GM19099 (cell line): ENCODE measurements around the gene LAPTM5.

Experiments used
- POLR2A ChIP-seq: IDR thresholded peaks from 3 replicates; pipeline ENCODE4 v1.6.1; 2011; ENCODE audit warnings: low read depth; ENCODE audit not compliant: insufficient read length; ENCODE audit errors: extremely low read depth

LAPTM5 gene

DNA sequence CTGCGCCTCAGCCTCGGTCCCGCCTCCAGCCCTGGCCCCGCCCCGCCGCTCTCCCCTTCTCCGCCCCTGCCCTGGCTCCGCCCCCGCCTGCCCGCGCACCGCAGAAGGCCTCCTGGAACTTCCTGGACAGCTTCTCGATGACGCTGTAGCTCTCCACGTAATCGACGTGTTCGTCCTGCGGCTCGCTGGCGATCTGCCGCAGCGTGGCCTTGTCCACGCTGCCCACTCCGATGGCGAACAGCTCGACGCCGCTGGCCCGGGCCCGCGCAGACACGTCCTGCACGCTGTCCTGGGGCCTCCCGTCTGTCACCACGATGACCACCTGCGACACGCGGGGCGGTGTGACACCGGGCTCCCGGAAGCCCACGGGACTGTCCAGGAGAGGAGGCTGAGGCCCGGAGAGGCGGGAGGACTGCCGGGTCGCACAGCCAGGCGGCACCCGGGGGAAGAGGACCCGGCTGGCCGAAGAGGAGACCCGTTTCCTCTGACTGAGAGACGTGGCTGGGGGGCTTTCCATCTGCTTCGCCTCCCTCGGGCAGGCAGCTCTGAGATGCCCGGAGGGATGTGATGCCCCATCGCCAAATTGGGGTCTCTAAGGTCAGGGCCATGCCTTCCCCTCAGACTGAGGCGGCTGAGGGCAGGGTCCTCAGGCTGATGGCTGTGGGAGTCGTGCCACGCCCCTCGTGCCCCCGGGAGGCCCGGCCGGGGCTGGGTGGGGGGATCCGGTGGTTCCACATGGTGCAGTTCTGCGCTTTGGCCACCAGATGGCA is 38.8 kb downstream of the LAPTM5 start:
- peak; percentile 68 for TF ChIP-seq POLR2A

DNA sequence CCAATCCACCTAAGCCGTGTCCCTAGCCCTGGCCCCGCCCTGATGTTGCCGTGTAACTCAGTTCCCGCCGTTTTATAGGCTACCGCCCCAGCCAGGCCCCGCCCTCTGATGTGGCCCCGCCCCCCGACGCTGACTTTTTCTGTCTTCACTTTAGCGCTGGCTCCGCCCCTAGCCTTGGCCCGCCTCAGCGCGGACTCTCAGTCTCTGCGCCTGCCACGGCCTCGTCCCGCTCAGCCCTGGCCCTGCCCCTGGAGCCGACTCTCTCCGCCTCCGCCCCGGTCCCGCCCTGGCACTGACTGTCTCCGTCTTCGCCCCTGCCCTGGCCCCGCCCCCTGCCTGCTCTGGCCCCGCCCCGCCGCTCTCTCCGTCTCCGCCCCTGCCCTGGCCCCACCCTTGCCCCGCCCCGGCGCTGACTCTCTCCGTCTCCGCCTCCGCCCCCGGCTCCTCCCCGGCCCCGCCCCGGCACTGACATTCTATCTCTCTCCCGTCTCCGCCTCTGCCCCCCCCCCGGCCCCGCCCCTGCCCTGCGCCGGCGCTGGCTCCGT is 39.4 kb downstream of the LAPTM5 start:
- TF ChIP-seq POLR2A: no peak

DNA sequence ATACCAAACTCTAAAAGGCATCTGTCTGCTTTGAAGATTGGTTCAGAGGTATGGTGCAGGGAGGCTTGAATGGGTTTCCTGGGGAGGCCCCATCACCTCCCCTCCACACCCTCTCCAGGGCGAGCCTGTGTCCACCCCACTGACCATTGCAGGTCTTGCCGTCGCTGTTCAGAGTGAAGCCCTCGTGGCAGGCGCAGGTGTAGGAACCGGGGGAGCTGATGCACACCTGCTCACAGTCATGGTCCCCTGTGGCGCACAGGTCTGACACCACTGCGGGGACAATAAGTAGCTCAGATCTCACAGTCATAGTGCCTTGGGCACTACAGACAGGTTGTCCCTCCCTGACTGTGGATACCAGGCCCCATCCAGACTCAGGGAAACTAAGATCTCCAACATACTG is 40.9 kb downstream of the LAPTM5 start:
- TF ChIP-seq POLR2A: no peak

DNA sequence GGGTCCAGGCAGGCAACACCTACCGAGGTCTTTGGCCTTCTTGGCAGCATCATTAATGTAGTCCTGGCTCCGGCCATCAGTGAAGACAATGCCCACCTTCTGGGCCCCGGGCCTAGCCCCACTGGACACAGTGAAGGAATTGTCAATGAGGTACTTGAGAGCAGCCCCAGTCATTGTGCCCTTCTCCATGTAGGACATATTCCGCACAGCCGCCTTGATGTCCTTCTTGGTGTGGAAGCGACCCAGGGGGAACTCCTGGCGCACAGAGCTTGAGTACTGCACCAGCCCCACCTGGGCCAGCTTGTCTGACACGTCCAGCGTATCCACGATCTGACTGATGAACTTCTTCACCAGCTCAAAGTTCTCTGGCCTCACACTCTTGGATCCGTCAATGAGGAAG is 41.7 kb downstream of the LAPTM5 start:
- TF ChIP-seq POLR2A: no peak

DNA sequence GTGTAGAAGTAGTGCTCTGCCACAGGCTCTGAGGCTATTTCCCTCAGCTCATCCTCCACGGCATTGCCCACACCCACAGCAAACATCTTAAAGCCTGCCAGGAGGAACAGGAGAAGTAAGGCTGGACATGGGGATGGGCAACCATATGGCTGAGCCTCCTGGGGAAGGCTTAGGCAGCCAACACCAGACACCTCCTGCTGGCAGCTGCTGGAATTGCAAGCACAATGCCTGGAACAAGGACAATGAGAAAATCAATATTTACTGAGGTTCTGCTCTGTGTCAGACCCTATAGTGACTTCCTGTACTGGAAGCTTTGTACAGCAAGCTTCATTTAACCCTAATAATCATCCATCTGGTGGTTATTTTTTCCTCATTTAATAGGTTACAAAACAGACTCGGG is 42.4 kb downstream of the LAPTM5 start:
- no peak for TF ChIP-seq POLR2A

DNA sequence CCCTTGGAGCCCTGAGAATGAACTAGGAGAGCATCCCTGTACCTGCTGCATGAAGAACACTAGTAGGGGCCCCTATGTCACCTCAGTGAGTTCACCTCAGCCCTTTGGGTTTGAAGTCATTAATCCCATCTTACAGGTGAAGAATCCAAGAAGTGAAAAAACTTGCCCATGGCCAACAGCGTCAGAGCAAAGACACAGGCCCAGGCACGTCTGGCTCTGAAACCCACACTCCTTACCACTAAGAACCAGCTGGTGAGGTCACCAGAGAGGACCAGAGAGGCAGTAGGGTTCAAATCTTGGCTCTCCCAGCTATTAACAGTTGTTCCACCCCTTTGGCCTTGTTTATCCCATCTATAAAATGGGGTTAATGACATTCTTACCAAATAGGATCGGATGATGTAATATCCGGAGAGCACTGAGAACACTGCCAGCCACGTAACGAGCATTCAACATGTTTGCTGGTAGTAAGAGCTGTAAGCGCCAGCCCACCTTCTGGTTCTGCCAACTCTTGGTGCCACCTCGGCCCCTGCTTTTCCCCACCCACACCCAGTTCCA is 43.0 kb downstream of the LAPTM5 start:
- TF ChIP-seq POLR2A: no peak

DNA sequence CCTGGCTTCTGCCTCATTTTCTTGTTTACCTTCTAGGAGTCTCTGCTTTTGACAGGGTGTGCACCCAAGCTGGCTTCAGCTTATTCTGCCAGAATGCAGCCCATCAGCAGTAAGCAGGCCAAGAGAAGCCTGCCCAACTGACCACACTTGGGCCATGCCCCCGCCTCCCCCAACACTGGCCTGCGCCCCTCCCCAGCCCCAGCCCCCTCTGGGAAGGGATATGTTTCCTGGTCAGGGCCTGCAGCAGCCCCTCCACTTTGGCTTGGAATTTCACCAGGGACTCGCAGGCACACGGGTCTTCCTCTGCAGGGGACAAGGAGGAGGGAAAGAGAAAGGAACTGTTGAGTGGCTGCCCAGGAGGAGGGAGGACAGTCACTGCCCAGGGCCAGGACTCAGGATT is 43.5 kb downstream of the LAPTM5 start:
- no peak for TF ChIP-seq POLR2A

DNA sequence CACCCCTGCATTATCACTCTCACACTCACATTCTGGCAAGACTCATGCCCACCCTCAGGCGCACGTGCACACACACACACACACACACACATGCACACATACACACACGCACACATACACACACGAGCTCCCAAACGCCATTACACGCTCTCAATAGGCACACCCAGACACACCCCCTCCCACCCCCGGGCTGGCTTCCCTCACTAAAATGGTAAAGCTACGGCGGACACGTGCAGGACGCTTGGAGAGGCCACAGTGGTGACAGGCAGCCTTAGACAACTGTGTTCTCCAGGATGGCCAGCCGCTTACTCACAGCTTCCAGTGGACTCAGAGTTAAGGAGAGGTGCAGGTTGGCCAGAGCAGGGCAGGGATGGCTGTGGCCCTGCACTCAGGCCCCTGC is 44.3 kb downstream of the LAPTM5 start:
- TF ChIP-seq POLR2A: no peak

DNA sequence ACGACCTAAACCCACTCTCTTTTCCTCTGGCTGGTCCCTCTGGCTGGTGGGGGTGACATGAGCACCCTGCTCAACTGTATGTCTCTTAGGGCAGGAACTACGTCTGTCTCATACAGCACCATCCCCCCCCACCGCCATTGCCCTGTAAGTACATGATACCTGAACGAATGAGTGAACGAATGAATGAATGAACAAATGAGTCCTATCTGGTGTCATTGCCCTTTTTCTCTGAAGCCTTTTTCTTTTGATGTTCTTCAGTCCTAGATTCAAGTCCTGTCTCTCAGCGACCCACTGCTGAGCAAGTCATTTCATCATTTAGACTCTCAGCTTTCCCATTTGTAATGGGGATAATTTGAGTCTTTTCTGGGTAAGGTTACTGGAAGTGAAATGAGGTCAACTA is 45.0 kb downstream of the LAPTM5 start:
- TF ChIP-seq POLR2A: no peak

DNA sequence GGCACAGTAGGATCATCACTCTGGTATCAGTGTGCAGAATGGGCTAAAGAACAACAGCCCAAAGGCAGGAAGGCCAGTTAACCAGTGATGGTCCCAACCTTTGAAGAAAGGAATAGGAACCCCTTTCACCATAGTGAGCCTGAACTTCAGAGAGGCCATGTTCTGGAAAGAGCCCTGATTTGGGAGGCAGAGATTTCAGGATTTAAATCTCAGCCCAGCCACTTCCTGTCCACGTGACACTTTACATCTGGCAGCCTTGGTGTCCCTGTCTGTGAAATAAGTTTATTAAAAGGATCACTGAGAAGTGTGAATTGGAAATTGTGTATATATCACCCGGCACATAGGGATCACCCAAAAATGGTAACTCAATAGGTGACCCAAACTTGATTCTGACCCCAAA is 47.2 kb downstream of the LAPTM5 start:
- TF ChIP-seq POLR2A: no peak

DNA sequence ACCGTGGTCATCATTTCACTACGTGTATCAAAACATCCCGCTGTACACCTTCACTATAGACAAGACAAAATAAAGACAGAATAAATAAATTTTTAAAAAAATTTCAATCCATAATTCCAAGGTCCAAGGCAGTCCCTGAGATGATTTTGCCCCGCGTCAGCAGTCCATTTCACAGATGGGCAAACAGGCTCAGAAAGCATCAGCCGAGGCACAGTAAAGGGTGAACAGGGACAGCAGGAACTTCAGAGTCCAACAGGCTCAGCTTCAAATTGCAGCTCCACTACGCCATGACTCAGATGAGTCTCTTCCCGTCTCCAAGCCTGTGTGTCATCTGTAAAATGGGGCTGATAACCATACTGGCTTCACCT is 49.2 kb downstream of the LAPTM5 start:
- TF ChIP-seq POLR2A: no peak

DNA sequence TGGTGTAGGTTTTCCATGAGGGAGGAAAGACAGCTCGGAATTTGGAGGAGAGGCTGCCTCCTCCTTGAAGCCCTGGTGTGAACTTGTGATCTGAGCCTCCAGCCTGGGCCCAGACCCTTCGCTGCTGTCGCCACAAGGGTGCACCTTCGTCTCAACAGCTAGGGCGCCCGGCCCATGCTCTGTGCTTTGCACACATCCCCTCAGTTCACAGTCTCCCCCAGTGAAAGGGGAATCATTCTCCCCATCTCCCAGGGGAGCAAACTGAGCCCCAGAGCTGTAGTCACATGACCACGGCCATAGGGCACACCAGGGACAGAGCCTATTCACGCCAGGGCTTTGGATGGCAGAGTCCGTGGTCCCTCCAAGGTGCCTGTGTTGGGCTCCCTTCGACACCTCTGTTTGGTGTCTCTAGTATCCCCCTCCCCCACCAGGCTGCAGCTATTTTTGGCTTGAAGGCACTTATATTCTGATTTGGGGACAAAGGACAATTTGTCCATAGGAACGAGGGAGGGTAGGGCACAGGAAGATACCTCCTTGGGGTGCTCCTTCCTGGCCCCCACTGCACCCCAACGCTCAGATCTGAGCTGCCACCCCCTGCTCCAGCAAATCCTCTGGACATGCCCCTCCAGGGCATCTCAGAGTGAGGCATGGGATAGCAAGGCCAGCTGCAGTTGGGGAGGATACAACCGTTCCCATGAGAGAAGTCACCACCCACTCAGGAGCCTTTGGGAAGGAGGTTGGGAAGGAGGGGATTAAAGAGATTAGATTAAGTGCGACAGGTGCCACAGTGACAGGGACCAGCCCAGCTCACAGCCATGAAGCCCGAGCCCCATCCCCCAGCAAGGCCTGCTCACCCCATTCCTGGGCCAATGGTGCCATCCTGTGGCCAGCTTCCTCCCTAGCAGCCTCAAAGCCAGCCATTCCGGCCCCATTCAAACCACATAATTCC is 49.9 kb downstream of the LAPTM5 start:
- TF ChIP-seq POLR2A: no peak

DNA sequence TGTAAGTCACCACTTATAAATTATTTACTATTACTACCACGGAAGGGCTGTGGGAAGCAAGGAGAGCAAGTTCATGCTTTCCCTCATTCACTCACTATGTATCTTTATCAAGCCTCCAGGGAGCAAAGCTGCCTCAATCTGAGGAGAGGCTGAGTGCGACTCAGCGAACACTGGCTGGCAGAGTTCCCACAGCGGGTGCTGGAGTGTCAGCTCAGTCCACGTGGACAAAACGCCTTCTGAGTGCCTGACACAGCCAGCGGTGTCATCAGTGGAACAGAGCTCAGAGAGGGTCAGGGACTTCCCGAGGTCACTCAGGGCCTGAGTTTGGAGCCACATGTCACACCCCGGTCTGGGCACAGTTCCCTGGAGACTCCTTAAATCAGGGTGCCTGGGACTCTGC is 51.0 kb downstream of the LAPTM5 start:
- no peak for TF ChIP-seq POLR2A

DNA sequence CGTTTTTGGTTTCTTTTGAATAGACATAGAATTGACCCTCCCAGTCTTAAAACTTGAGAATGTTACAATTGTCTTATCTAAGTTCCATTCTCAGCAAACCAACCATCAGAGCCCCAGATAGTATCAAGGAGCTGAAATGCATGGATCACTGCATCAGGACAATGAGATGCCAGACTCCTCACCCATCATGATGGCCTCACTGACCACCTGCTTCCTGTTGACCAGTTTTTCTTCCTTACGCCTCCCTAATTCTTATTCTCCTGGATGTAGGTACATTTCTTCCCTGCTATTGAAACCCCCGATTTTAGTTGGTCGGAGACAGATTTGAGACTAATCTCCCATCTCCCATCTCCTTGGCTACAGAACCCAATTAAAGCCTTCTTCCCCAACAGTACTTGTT is 51.9 kb downstream of the LAPTM5 start:
- no peak for TF ChIP-seq POLR2A

DNA sequence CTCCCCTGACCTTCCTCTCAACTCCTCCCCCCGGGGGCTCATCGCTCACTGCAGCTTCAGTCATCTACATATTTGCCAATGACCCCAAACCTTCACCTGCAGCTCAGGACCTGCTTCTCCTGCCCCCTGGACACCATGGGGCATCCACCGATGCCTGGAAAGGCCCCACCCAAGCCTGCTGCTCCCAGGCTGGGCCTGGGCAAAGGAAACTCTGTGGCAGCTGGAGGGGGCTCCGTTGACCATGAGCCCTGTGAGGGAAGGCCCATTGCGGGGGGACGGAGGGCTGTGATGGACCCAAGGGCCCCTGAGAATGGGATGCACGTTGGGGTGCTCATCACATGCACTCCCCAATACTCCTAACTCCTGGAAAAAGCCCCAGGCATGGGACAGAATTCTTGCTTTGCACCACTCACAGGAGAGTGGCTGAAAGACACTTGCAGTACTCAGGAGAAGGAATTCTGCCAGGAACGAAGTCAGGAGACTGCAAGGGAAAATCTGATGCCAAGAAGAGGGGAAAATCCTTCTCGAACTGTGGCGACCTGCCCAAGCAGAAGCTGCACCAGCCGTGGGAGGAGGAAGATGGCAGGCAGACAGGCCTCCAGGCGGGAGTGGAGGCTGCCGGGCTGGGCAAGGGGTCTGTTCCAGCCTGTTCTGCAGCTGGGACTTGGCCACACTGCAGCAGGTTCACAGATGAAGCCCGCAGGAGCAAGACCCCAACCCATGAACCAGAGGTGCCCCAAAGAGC is 52.6 kb downstream of the LAPTM5 start:
- no peak for TF ChIP-seq POLR2A
